Measurements from ENCODE around the gene SYNGR2. TPM values are rescaled to one million over a fixed set of nuclear protein-coding genes. Genes with fewer than 3 reads are reported as not detected.

The SYNGR2 gene
- total RNA-seq, 3 donors from 2014 or later, result 37.8 to 69.5 (median 64.2) TPM

- intact Hi-C loops (cut with DNase I; ENCODE audit: low total_unique reads), result no loop called here
- H3K27ac ChIP-seq, result no peak overlapping the region
- no peaks in the 10 kb centered on the region for H3K9me3 ChIP-seq
- H3K4me3 ChIP-seq, result no peak overlapping the region
- no peaks in the 10 kb centered on the region for H3K36me3 ChIP-seq
- no peak for DNase-seq (ENCODE audit: low spot score in 2 of 2)
- no peak for TF ChIP-seq POLR2AphosphoS5 (IDR thresholded peaks at IDR 0.05)
- no peak for TF ChIP-seq CTCF (IDR thresholded peaks at IDR 0.05)
- no peak for TF ChIP-seq POLR2A (IDR thresholded peaks at IDR 0.05)
- H3K4me1 ChIP-seq, result no peaks in the 10 kb centered on the region
- no peaks in the 10 kb centered on the region for H3K27me3 ChIP-seq
Observed at GRCh38 chr17:78163881-78164747, 4.3 kb upstream of the SYNGR2 start.

GRCh38 chr17:78164748-78165607, 3.4 kb upstream of the SYNGR2 start:
- Histone ChIP-seq H3K4me1 (peaks cover 0 to 4% of the 10 kb centered on the region in 2 donors), H3K27ac (no peak overlapping the region), H3K27me3 (no peaks in the 10 kb centered on the region), H3K4me3 (no peak overlapping the region), H3K36me3 (no peaks in the 10 kb centered on the region), H3K9me3 (no peaks in the 10 kb centered on the region)
- intact Hi-C loops (cut with DNase I; ENCODE audit: low total_unique reads), result no loop called here
- TF ChIP-seq CTCF (IDR thresholded peaks at IDR 0.05) (no peak), POLR2A (IDR thresholded peaks at IDR 0.05) (no peak), POLR2AphosphoS5 (IDR thresholded peaks at IDR 0.05) (no peak)
- DNase-seq (ENCODE audit: low spot score in 2 of 2), result no peak

- no peaks in the 10 kb centered on the region for H3K9me3 ChIP-seq
- peaks cover 0 to 4% of the 10 kb centered on the region in 2 donors for H3K4me1 ChIP-seq
- H3K4me3 ChIP-seq, result no peak overlapping the region
- H3K36me3 ChIP-seq, result no peaks in the 10 kb centered on the region
- no peaks in the 10 kb centered on the region for H3K27me3 ChIP-seq
- no peak overlapping the region for H3K27ac ChIP-seq
- no peak for DNase-seq (ENCODE audit: low spot score in 2 of 2)
- intact Hi-C loops (cut with DNase I; ENCODE audit: low total_unique reads), result no loop called here
- no peak for TF ChIP-seq CTCF (IDR thresholded peaks at IDR 0.05)
- no peak for TF ChIP-seq POLR2AphosphoS5 (IDR thresholded peaks at IDR 0.05)
- no peak for TF ChIP-seq POLR2A (IDR thresholded peaks at IDR 0.05)
Observed at GRCh38 chr17:78166416-78166815, 2.0 kb upstream of the SYNGR2 start.

GRCh38 chr17:78168903-78169793, 767 bp downstream of the SYNGR2 start:
- peak overlapping the region; percentile 90 to 92 for H3K27ac ChIP-seq
- TF ChIP-seq POLR2AphosphoS5 (IDR thresholded peaks at IDR 0.05), result no peak
- no peak for TF ChIP-seq CTCF (IDR thresholded peaks at IDR 0.05)
- TF ChIP-seq POLR2A (IDR thresholded peaks at IDR 0.05), result no peak
- peak in 1 of 2 donors; percentile 82 for DNase-seq (ENCODE audit: low spot score in 2 of 2)
- intact Hi-C loops (cut with DNase I; ENCODE audit: low total_unique reads), result no loop called here
- H3K27me3 ChIP-seq, result no peaks in the 10 kb centered on the region
- H3K4me3 ChIP-seq, result peak overlapping the region; percentile 67 to 83 (median 82)
- peaks cover 0 to 11% of the 10 kb centered on the region in 2 donors for H3K4me1 ChIP-seq
- H3K9me3 ChIP-seq, result no peaks in the 10 kb centered on the region
- H3K36me3 ChIP-seq, result no peaks in the 10 kb centered on the region

Measured in breast epithelium (tissue), 4 donors.